HuH-7 (cell line): ENCODE results near the gene BIK.
"Not testable (repeated sequence)": the region's sequence is repeated elsewhere in the genome, so short reads cannot be mapped to it uniquely, and the experiment has no call there.

Source experiments
- DNase-seq: peaks from one replicate; pipeline ENCODE4 v3.0.0; 2011; ENCODE audit warnings: low spot score

The BIK gene

GRCh38 chr22:43110444-43110926, at the start of gene BIK:
BIK (plus strand) TSS chr22:43110750; CDS start chr22:43124023, 13,273 bp downstream.
- DNase-seq, result peak; percentile 72

GRCh38 chr22:43066134-43066533, 44.4 kb upstream of the BIK start:
- DNase-seq, result no peak

GRCh38 chr22:43066844-43067385, 43.6 kb upstream of the BIK start:
- DNase-seq, result no peak

- no peak for DNase-seq
Observed at GRCh38 chr22:43077121-43077877, 33.3 kb upstream of the BIK start.

GRCh38 chr22:43078522-43078921, 32.0 kb upstream of the BIK start:
- peak; percentile 87 for DNase-seq

- DNase-seq, result no peak
Observed at GRCh38 chr22:43079742-43080141, 30.8 kb upstream of the BIK start.

- DNase-seq, result peak; percentile 37
Observed at GRCh38 chr22:43080616-43081015, 29.9 kb upstream of the BIK start.

- no peak for DNase-seq
Observed at GRCh38 chr22:43081968-43082367, 28.6 kb upstream of the BIK start.

- no peak for DNase-seq
Observed at GRCh38 chr22:43085658-43086606, 24.6 kb upstream of the BIK start.

- no peak for DNase-seq
Observed at GRCh38 chr22:43088627-43088983, 21.9 kb upstream of the BIK start.

GRCh38 chr22:43088984-43089717, 21.4 kb upstream of the BIK start, which contains the start of gene TTLL1:
TTLL1 (minus strand) TSS chr22:43089391; CDS start chr22:43075586, 13,805 bp downstream.
- DNase-seq, result peak; percentile 96

- DNase-seq, result peak; percentile 81
Observed at GRCh38 chr22:43090130-43090789, 20.3 kb upstream of the BIK start.

GRCh38 chr22:43092085-43092484, 18.5 kb upstream of the BIK start:
- DNase-seq, result no peak

GRCh38 chr22:43094085-43094484, 16.5 kb upstream of the BIK start:
- DNase-seq, result no peak

- no peak for DNase-seq
Observed at GRCh38 chr22:43094551-43094950, 16.0 kb upstream of the BIK start.

- no peak for DNase-seq
Observed at GRCh38 chr22:43096420-43096819, 14.1 kb upstream of the BIK start.

- no peak for DNase-seq
Observed at GRCh38 chr22:43098356-43098755, 12.2 kb upstream of the BIK start.

- no peak for DNase-seq
Observed at GRCh38 chr22:43099095-43099494, 11.5 kb upstream of the BIK start.

- DNase-seq, result no peak
Observed at GRCh38 chr22:43100225-43100624, 10.3 kb upstream of the BIK start.

- no peak for DNase-seq
Observed at GRCh38 chr22:43101306-43101705, 9.2 kb upstream of the BIK start.

- not testable (repeated sequence) for DNase-seq
Observed at GRCh38 chr22:43104056-43104625, 6.4 kb upstream of the BIK start.
